ENCODE results near the gene GPC1. TPM values are rescaled to one million over a fixed set of nuclear protein-coding genes. Genes with fewer than 3 reads are reported as not detected.

The GPC1 gene
- total RNA-seq, 1 donor from 2014 or later = 91.4 TPM

GRCh38 chr2:240440704-240441320 lies 5.3 kb downstream of the GPC1 start:
- H3K9me3 Mint-ChIP-seq (ENCODE audit: low read depth) = no peaks in the 10 kb centered on the region
- DNase-seq (ENCODE audit: low spot score, unreplicated experiment) = no peak
- no peaks in the 10 kb centered on the region for H3K4me1 Mint-ChIP-seq (ENCODE audit: low read depth)
- H3K36me3 Mint-ChIP-seq (ENCODE audit: insufficient read depth) = no peaks in the 10 kb centered on the region
- H3K27me3 Mint-ChIP-seq = peaks cover 3% of the 10 kb centered on the region
- no peak for TF ChIP-seq CTCF (IDR thresholded peaks at IDR 0.05; ENCODE audit: unreplicated experiment)
- H3K27ac Mint-ChIP-seq = no peak overlapping the region
- H3K4me3 Mint-ChIP-seq (ENCODE audit: low read depth) = no peak overlapping the region

GRCh38 chr2:240441326-240441992 lies 6.0 kb downstream of the GPC1 start:
- H3K4me1 Mint-ChIP-seq (ENCODE audit: low read depth) = no peaks in the 10 kb centered on the region
- no peak for DNase-seq (ENCODE audit: low spot score, unreplicated experiment)
- no peak for TF ChIP-seq CTCF (IDR thresholded peaks at IDR 0.05; ENCODE audit: unreplicated experiment)
- H3K4me3 Mint-ChIP-seq (ENCODE audit: low read depth) = no peak overlapping the region
- no peaks in the 10 kb centered on the region for H3K9me3 Mint-ChIP-seq (ENCODE audit: low read depth)
- H3K27ac Mint-ChIP-seq = no peak overlapping the region
- peaks cover 3% of the 10 kb centered on the region for H3K27me3 Mint-ChIP-seq
- no peaks in the 10 kb centered on the region for H3K36me3 Mint-ChIP-seq (ENCODE audit: insufficient read depth)

- no peak overlapping the region for H3K4me3 Mint-ChIP-seq (ENCODE audit: low read depth)
Measured at GRCh38 chr2:240441993-240442411, 6.5 kb downstream of the GPC1 start.

GRCh38 chr2:240442891-240443715 lies 7.6 kb downstream of the GPC1 start:
- H3K4me1 Mint-ChIP-seq (ENCODE audit: low read depth) = no peaks in the 10 kb centered on the region
- TF ChIP-seq CTCF (IDR thresholded peaks at IDR 0.05; ENCODE audit: unreplicated experiment) = no peak
- H3K27me3 Mint-ChIP-seq = no peaks in the 10 kb centered on the region
- no peaks in the 10 kb centered on the region for H3K36me3 Mint-ChIP-seq (ENCODE audit: insufficient read depth)
- no peak overlapping the region for H3K4me3 Mint-ChIP-seq (ENCODE audit: low read depth)
- no peaks in the 10 kb centered on the region for H3K9me3 Mint-ChIP-seq (ENCODE audit: low read depth)
- H3K27ac Mint-ChIP-seq = no peak overlapping the region
- DNase-seq (ENCODE audit: low spot score, unreplicated experiment) = no peak

More at GRCh38 chr2:240441993-240442411, 6.5 kb downstream of the GPC1 start:
- TF ChIP-seq CTCF (IDR thresholded peaks at IDR 0.05; ENCODE audit: unreplicated experiment) = no peak
- Mint-ChIP-seq H3K9me3 (ENCODE audit: low read depth) (no peaks in the 10 kb centered on the region), H3K36me3 (ENCODE audit: insufficient read depth) (no peaks in the 10 kb centered on the region), H3K27me3 (peaks cover 3% of the 10 kb centered on the region), H3K27ac (no peak overlapping the region), H3K4me1 (ENCODE audit: low read depth) (no peaks in the 10 kb centered on the region)
- DNase-seq (ENCODE audit: low spot score, unreplicated experiment) = no peak

- Mint-ChIP-seq H3K27ac (no peak overlapping the region), H3K4me3 (ENCODE audit: low read depth) (no peak overlapping the region), H3K36me3 (ENCODE audit: insufficient read depth) (no peaks in the 10 kb centered on the region), H3K9me3 (ENCODE audit: low read depth) (no peaks in the 10 kb centered on the region), H3K27me3 (no peaks in the 10 kb centered on the region), H3K4me1 (ENCODE audit: low read depth) (no peaks in the 10 kb centered on the region)
- no peak for DNase-seq (ENCODE audit: low spot score, unreplicated experiment)
- TF ChIP-seq CTCF (IDR thresholded peaks at IDR 0.05; ENCODE audit: unreplicated experiment) = no peak
Measured at GRCh38 chr2:240443891-240444301, 8.4 kb downstream of the GPC1 start.
